GM13977 (cell line): ENCODE measurements around the gene NUP98.
"Not testable (repeated sequence)": the region's sequence is repeated elsewhere in the genome, so short reads cannot be mapped to it uniquely, and the experiment has no call there.

Experiments used
- DNase-seq: peaks from one replicate; pipeline ENCODE4 v3.0.0; 2012; ENCODE audit warnings: low spot score
- in situ Hi-C: fragments of 300-500 bp; cut with MboI; formaldehyde crosslinking; loops from one replicate; pipeline ENCODE4 v1.12.0; 2022; ENCODE audit warnings: low sequenced_read_pairs, low pct_unique_long_range_greater_than_20kb, mixed read lengths, inconsistent platforms; ENCODE audit not compliant: unreplicated experiment
- TF ChIP-seq, protein P1 (sequence below): IDR thresholded peaks from 2 replicates; pipeline ENCODE4 v1.5.1; 2012; ENCODE audit warnings: mild to moderate bottlenecking, control low read depth; ENCODE audit not compliant: insufficient read depth; ENCODE audit errors: extremely low read depth, missing control alignments

The NUP98 gene

DNA sequence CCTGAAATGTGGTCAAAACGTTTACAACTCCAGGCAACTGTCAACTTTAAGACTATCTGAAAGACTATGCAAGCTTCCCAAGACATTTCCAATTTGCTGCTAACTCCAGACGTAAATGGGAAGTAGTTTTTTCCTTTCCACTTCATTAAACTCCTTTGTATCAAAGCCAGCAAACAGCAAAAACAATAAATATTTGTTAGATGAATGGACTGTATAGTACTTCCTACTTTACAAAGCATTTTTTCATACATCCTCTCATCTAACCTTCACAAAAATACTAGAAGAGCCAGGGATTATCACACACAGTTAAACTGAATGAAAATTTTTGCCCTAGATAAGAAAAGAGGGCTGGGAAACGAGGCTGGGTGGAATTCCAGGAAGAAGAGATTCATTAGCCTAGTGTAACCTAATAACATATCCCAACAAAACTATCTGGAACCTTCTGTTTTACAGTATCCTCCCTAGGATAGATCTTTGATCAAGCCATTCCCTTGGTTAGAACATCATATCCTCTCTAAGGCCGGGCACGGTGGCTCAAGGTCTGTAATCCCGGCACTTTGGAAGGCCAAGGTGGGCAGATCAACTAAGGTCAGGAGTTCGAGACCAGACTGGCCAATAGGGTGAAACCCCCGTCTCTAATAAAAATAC lies 10.4 kb downstream of the NUP98 start:
- in situ Hi-C loops = no loop called here
- TF ChIP-seq, protein P1, sequence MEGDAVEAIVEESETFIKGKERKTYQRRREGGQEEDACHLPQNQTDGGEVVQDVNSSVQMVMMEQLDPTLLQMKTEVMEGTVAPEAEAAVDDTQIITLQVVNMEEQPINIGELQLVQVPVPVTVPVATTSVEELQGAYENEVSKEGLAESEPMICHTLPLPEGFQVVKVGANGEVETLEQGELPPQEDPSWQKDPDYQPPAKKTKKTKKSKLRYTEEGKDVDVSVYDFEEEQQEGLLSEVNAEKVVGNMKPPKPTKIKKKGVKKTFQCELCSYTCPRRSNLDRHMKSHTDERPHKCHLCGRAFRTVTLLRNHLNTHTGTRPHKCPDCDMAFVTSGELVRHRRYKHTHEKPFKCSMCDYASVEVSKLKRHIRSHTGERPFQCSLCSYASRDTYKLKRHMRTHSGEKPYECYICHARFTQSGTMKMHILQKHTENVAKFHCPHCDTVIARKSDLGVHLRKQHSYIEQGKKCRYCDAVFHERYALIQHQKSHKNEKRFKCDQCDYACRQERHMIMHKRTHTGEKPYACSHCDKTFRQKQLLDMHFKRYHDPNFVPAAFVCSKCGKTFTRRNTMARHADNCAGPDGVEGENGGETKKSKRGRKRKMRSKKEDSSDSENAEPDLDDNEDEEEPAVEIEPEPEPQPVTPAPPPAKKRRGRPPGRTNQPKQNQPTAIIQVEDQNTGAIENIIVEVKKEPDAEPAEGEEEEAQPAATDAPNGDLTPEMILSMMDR = no peak
- DNase-seq = no peak

DNA sequence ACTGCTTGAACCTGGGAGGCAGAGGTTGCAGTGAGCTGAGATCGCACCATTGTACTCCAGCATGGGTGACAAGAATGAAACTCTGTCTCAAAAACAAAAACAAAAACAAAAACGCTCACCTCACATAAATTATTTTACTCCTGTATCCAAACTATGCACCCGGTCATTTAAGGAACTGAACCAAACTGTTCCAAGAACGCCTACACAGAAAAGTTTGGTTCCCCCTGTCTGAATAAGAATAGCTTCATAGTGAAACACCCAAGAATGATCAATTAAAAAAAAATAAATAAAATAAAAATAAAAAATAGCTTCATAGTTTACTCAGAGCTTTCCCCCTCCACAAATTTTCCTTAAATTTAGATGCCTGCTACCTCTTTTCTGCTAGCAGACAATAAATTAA lies 13.7 kb downstream of the NUP98 start:
- TF ChIP-seq, protein P1 = no peak
- no peak for DNase-seq
- in situ Hi-C loops = no loop called here

DNA sequence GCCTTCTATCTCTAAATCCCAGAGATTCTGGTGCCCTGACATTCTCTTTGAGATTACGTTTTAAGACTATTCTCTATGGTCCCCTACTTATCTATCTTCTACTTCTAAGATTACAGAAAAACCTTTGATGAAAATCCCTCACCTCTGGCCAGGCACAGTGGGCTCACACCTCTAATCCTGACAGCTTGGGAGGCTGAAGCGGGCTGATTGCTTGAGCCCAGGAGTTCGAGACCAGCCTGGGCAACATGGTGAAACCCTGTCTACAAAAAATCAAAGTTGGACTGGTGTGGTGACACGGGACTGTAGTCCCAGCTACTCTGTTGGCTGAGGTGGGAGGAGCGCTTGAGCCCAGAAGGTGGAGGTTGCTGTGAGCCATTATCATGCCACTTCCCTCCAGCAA lies 14.4 kb downstream of the NUP98 start:
- in situ Hi-C loops = no loop called here
- no peak for DNase-seq
- TF ChIP-seq, protein P1 = no peak

DNA sequence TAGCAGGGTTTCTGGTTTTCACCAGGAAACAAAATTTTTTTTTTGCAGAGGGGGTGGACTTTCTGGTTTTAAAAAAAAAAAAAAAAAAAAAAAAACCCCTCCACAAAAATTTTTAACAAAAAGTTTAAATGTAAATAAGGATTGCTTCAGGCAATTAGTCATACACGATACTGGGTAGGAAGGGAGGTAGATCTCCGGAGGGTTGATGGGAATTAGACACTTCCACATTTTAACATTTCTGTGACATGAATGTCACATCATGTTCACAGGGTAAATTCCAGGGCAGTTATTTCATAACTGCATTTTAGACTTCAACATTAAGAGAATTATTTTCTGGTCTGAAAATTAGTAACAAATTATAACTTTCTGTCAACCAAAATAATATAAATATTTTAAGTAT lies 15.9 kb downstream of the NUP98 start:
- in situ Hi-C loops = no loop called here
- TF ChIP-seq, protein P1 = no peak
- no peak for DNase-seq

DNA sequence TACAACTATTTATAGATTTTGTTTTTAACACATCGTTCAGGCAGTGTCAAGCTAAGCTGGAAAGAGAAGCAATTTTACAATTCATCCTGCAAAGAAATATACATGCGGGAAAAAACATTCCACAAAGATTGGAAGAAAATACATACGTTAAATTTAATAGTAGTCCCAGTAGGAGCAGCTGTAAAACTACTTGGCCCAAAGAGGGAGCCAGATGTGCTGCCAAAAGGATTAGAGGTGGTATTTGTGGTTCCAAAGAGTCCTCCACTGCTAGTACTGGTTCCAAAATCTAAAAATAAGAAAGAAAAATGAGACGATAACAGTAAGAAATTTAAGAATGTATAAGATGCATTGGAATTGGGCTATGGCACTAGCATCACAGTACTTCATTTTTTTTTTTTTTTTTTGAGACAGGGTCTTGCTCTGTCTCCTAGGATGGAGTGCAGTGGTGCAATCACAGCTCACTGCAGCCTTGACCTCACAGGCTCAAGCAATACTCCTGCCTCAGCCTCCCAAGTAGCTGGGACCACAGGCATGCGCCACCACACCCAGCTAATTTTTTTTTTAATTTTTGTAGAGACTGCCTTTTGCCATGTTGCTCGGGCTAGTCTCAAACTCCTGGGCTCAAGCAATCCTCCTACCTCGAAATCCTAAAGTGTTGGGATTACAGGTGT lies 21.5 kb downstream of the NUP98 start:
- TF ChIP-seq, protein P1 = no peak
- in situ Hi-C loops = no loop called here

DNA sequence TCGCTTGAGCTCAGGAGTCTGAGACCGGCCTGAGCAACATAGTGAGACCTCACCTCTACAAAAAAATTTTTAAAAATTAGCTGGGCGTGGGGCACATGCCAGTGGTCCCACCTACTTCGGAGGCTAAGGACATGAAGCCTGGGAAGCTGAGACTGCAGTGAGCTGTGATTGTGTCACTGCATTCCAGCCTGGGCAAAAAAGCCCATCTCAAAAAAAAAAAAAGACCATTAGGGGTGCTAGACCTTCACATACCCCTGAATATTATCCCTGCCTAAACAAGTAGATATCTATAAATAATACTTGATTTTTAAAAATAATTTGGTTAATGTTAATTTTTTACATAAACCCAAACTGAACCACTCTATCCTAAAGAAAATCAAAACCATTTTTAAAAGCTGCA lies 24.2 kb downstream of the NUP98 start:
- in situ Hi-C loops = no loop called here
- TF ChIP-seq, protein P1 = no peak
- DNase-seq = no peak

More for the DNA sequence above, 21.5 kb downstream of the NUP98 start:
- DNase-seq = no peak

DNA sequence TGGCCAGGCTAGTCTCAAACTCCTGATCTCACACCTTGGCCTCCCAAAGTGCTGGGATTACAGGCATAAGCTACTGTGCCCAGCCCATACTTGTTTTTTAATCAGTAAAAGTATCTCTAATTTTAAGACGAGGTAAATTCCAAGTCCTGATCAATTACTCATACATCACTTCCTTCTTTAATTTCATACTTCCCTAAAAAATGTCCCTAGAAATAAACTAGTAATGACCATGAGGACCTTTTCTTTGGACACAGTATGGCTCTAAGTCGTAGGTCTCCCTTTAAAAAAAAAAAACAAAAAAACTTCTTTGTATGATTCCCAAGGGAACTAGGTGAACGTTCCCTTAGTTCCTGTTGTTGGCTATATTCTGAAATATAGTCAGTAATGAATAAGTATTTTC lies 29.8 kb downstream of the NUP98 start:
- TF ChIP-seq, protein P1 = no peak
- DNase-seq = no peak
- in situ Hi-C loops = no loop called here

DNA sequence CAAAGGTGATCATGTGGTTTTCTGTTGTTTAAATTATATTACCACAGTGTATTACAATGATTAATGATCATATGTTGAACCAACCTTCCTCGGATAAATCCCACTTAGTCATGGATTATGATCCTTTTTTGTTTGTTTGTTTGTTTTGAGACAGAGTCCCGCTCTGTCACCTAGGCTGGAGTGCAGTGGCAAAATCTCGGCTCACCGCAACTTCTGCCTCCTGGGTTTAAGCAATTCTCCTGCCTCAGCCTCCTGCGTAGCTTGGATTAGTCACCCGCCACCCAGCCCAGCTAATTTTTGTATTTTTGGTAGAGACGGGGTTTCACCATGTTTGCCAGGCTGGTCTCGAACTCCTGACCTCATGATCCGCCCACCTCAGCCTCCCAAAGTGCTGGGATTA lies 30.5 kb downstream of the NUP98 start:
- DNase-seq, in situ Hi-C loops: not testable (repeated sequence)
